ENCODE results near the gene ATF2. TPM values are rescaled to one million over a fixed set of nuclear protein-coding genes. Genes with fewer than 3 reads are reported as not detected.

Gene ATF2
- total RNA-seq (2021; fragmentation: NEBNext Ultra II Directional; extraction: Animal tissue kit (Norgen Biotek cat#: 25700)): 10 to 100 TPM; 34.1 to 43.9 (median 38.2) TPM
- long read RNA-seq, full-length matches to known transcripts: 16 of 26 reads
- long read RNA-seq, partial matches to known transcripts: 5 of 26 reads
- long read RNA-seq, other reads (novel, unspliced or antisense): 5 of 26 reads

GRCh38 chr2:175167792-175168563, at the start of gene ATF2:
TSS of gene ATF2 (minus strand) at chr2:175168203. CDS start at chr2:175136443, 31,760 bp downstream.
- Mint-ChIP-seq H3K27me3 (ENCODE audit: insufficient read depth) (peaks cover 1% of the 10 kb centered on the region), H3K9me3 (no peaks in the 10 kb centered on the region), H3K27ac (peak within 1 kb of the TSS; percentile 99), H3K4me1 (ENCODE audit: low read depth) (peaks cover 21% of the 10 kb centered on the region), H3K4me3 (peak within 1 kb of the TSS; percentile 99), H3K36me3 (ENCODE audit: low read depth) (peaks cover 11% of the 10 kb centered on the region; the same call in 1 of the 2 replicates)
- TF ChIP-seq CTCF (IDR thresholded peaks at IDR 0.05): peak; percentile 2; the same call in 1 of the 2 replicates
- peak; percentile 100 for DNase-seq

- H3K27me3 Mint-ChIP-seq (ENCODE audit: insufficient read depth): peaks cover 5% of the 10 kb centered on the region
- peaks cover 6% of the 10 kb centered on the region; the same call in 1 of the 2 replicates for H3K4me1 Mint-ChIP-seq (ENCODE audit: low read depth)
- H3K4me3 Mint-ChIP-seq: no peak overlapping the region
- no peaks in the 10 kb centered on the region for H3K9me3 Mint-ChIP-seq
- no peak for TF ChIP-seq CTCF (IDR thresholded peaks at IDR 0.05)
- no peak for DNase-seq
- no peaks in the 10 kb centered on the region for H3K36me3 Mint-ChIP-seq (ENCODE audit: low read depth)
- no peak overlapping the region for H3K27ac Mint-ChIP-seq
Observed at GRCh38 chr2:175207741-175208438, 39.9 kb upstream of the ATF2 start.

- peaks cover 3% of the 10 kb centered on the region for H3K27me3 Mint-ChIP-seq (ENCODE audit: insufficient read depth)
- H3K9me3 Mint-ChIP-seq: no peaks in the 10 kb centered on the region
- TF ChIP-seq CTCF (IDR thresholded peaks at IDR 0.05): no peak
- no peak for DNase-seq
- H3K4me3 Mint-ChIP-seq: no peak overlapping the region
- H3K36me3 Mint-ChIP-seq (ENCODE audit: low read depth): no peaks in the 10 kb centered on the region
- no peak overlapping the region for H3K27ac Mint-ChIP-seq
- peaks cover 6% of the 10 kb centered on the region; the same call in 1 of the 2 replicates for H3K4me1 Mint-ChIP-seq (ENCODE audit: low read depth)
Observed at GRCh38 chr2:175206866-175207265, 38.9 kb upstream of the ATF2 start.

- TF ChIP-seq CTCF (IDR thresholded peaks at IDR 0.05): no peak
- Mint-ChIP-seq H3K27me3 (ENCODE audit: insufficient read depth) (peaks cover 3% of the 10 kb centered on the region; the same call in 1 of the 2 replicates), H3K27ac (no peak overlapping the region), H3K36me3 (ENCODE audit: low read depth) (no peaks in the 10 kb centered on the region), H3K4me3 (no peak overlapping the region), H3K9me3 (no peaks in the 10 kb centered on the region), H3K4me1 (ENCODE audit: low read depth) (peaks cover 6% of the 10 kb centered on the region; the same call in 1 of the 2 replicates)
- DNase-seq: peak; percentile 26
Observed at GRCh38 chr2:175205523-175205922, 37.5 kb upstream of the ATF2 start.

GRCh38 chr2:175203621-175204496, 35.9 kb upstream of the ATF2 start:
- H3K36me3 Mint-ChIP-seq (ENCODE audit: low read depth): no peaks in the 10 kb centered on the region
- peak; percentile 62 for DNase-seq

More at GRCh38 chr2:175203621-175204496, 35.9 kb upstream of the ATF2 start:
- H3K27me3 Mint-ChIP-seq (ENCODE audit: insufficient read depth): peaks cover 4% of the 10 kb centered on the region
- H3K9me3 Mint-ChIP-seq: no peaks in the 10 kb centered on the region
- H3K4me3 Mint-ChIP-seq: no peak overlapping the region
- peak; percentile 73 for TF ChIP-seq CTCF (IDR thresholded peaks at IDR 0.05)
- H3K27ac Mint-ChIP-seq: no peak overlapping the region
- H3K4me1 Mint-ChIP-seq (ENCODE audit: low read depth): peaks cover 6% of the 10 kb centered on the region; the same call in 1 of the 2 replicates

All from HFFc6 (cell line).